Lower lobe of right lung (tissue), 2 donors: ENCODE data around the gene CCHCR1. TPM values are rescaled to one million over a fixed set of nuclear protein-coding genes. Genes with fewer than 3 reads are reported as not detected.
A peak's percentile ranks its signal among the peaks of the same experiment; 100 is the strongest.
"Not testable (repeated sequence)": the region's sequence is repeated elsewhere in the genome, so short reads cannot be mapped to it uniquely, and the experiment has no call there.

Experiments
- ATAC-seq, 2 donors: fragments of 200-7000 bp; cut with Tn5 transposase; one replicate each; pipeline ENCODE4 v1.9.1; 2020 to 2022; ENCODE audit warnings: mild to moderate bottlenecking in 2 of 2, moderate library complexity in 2 of 2
- DNase-seq: peaks from one replicate; pipeline ENCODE4 v3.0.0-alpha.2; 2020
- H3K27ac ChIP-seq: fragments of 200-600 bp; one replicate; pipeline ENCODE4 v1.8.0; 2022
- H3K27me3 ChIP-seq: fragments of 200-600 bp; one replicate; pipeline ENCODE4 v1.8.0; 2022; ENCODE audit warnings: low read depth
- H3K36me3 ChIP-seq: fragments of 200-600 bp; one replicate; pipeline ENCODE4 v1.8.0; 2022; ENCODE audit warnings: mild to moderate bottlenecking
- H3K4me1 ChIP-seq: fragments of 200-600 bp; one replicate; pipeline ENCODE4 v1.8.0; 2022
- H3K4me3 ChIP-seq: fragments of 200-600 bp; one replicate; pipeline ENCODE4 v1.8.0; 2022; ENCODE audit warnings: mild to moderate bottlenecking
- H3K9me3 ChIP-seq: fragments of 200-600 bp; one replicate; pipeline ENCODE4 v1.8.0; 2022
- intact Hi-C: fragments of 100-400 bp; cut with DNase I; formaldehyde crosslinking; loops from one replicate; pipeline ENCODE4 v1.11.0; 2022
- total RNA-seq: library from RNA; stranded (reverse); fragmentation: NEBNext Ultra II Directional; extraction: Animal tissue kit (Norgen Biotek cat#: 25700); gene quantifications from one replicate; pipeline ENCODE4 v1.2.1, GENCODE V29; 2021
- TF ChIP-seq, protein P1 (sequence below): fragments of 200-600 bp; IDR thresholded peaks from one replicate; pipeline ENCODE4 v1.8.0; 2022; ENCODE audit warnings: antibody characterized with exemption, mild to moderate bottlenecking
- donor health status: DM: no; HTN: yes; CAD: no; lungs with severe emphysema.

CCHCR1 gene
- total RNA-seq, 1 donor from 2014 or later, result 16.5 TPM

DNA sequence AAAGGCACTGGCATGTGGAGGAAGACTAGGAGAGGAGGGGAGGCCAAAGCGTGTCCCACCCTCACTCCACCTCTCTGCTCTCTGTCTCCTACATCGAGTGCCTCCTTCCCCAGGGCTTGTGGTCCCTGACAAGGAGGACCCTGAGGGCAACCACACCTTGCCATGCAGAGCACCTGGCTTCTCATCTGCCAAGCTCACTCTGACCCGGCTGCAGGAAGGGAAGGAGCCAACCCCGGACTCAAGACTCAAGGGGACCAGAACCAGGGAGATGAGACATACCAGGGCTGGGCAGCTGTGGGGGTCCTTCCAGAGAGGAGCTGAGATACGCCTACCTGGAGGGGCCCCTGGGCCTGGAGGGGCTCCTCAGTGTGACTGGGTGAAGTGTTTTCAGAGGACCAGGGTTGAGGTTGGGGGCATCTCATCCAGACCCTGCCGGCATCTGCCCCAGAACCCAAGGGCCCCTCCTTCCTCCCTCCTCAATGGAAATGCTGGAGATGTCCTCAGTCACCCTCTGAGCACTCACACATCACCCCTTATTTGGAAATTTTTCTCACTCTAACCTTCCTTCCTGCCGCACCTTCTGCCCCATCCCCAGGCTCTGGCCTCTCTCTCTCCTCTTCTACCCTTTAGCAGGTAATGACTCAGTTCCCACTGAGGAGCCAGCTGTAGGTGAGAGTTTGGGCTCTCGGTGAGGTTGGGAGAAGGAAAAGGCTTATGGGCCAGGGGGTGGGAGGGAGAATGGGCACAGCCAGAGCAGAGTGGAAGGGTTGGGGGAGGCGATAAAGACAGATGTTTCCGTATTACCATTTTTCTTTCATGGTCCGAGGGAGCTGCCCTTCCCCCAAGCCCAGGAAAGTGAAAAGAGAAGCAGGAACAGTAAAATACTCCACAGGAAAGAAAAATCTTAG is 44.9 kb upstream of the CCHCR1 start:
- H3K4me3 ChIP-seq, result no peak overlapping the region
- no peaks in the 10 kb centered on the region for H3K9me3 ChIP-seq
- H3K27ac ChIP-seq, result peak overlapping the region; percentile 89
- DNase-seq, result no peak
- TF ChIP-seq, protein P1, sequence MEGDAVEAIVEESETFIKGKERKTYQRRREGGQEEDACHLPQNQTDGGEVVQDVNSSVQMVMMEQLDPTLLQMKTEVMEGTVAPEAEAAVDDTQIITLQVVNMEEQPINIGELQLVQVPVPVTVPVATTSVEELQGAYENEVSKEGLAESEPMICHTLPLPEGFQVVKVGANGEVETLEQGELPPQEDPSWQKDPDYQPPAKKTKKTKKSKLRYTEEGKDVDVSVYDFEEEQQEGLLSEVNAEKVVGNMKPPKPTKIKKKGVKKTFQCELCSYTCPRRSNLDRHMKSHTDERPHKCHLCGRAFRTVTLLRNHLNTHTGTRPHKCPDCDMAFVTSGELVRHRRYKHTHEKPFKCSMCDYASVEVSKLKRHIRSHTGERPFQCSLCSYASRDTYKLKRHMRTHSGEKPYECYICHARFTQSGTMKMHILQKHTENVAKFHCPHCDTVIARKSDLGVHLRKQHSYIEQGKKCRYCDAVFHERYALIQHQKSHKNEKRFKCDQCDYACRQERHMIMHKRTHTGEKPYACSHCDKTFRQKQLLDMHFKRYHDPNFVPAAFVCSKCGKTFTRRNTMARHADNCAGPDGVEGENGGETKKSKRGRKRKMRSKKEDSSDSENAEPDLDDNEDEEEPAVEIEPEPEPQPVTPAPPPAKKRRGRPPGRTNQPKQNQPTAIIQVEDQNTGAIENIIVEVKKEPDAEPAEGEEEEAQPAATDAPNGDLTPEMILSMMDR, result no peak
- H3K27me3 ChIP-seq, result no peaks in the 10 kb centered on the region
- H3K4me1 ChIP-seq, result peaks cover 43% of the 10 kb centered on the region
- H3K36me3 ChIP-seq, result no peaks in the 10 kb centered on the region
- intact Hi-C loops, result no loop called here
- no peak for ATAC-seq

DNA sequence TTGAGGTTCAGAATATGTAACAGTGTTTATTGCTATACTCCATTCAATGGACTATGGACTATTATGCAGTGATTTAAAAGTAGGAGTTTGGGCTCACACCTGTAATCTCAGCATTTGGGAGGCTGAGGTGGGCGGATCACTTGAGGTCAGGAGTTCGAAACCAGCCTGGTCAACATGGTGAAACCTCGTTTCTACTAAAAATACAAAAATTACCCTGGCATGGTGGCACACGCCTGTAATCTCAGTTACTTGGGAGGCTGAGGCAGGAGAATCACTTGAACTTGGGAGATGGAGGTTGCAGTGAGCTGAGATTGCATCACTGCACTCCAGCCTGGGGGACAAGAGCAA is 41.5 kb upstream of the CCHCR1 start:
- H3K27me3 ChIP-seq, H3K27ac ChIP-seq, H3K9me3 ChIP-seq, H3K36me3 ChIP-seq, DNase-seq, ATAC-seq: not testable (repeated sequence)
- intact Hi-C loops, result loop anchor here (10.0 kb wide), 1 partner anchor 166 kb away; no protein-coding TSS in a partner anchor
- peaks cover 46% of the 10 kb centered on the region for H3K4me1 ChIP-seq
- peak overlapping the region; percentile 72 for H3K4me3 ChIP-seq

DNA sequence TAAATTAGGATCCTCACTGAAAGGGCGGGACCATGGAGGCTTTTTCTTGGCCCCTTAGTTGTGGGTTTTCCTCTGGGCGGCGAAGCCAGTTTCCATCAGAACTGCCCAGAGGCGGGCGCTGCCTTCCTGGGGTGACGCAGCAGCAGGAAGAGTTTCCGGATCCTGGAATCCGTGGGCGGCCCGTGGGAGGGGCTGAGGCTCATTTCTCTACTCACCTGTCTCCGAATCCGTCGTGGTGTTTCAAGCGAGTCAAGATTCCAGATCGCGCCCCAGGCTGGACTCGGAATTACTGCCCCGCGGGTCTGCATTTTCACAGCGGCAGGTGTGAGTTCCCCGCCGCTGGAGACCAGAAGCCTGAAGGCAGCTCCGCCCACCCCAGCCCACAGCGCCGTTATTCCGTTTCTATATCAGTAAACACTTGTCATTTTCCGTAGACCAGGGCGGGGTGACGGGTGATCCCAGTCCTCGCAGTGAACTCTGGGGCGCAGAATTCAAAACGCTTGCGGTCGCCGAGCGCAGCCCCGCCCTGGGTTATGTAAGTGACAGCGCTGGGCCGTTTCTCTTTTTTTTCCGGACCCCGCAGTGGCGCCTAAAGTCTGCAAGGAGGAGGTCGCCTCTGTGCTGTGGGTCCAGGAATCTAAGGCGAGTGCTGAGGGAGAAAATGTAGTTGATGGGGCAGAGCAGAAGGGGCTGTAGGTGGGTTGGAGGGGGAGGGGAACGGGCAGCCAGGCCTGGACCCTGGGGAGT is 40.1 kb upstream of the CCHCR1 start:
- H3K4me1 ChIP-seq, result peaks cover 39% of the 10 kb centered on the region
- peak overlapping the region; percentile 72 for H3K4me3 ChIP-seq
- H3K9me3 ChIP-seq, result no peaks in the 10 kb centered on the region
- H3K27ac ChIP-seq, result peak overlapping the region; percentile 99
- peak; percentile 93 to 94 for ATAC-seq
- H3K27me3 ChIP-seq, result no peaks in the 10 kb centered on the region
- TF ChIP-seq, protein P1, result no peak
- DNase-seq, result peak; percentile 97
- intact Hi-C loops, result loop anchor here (10.0 kb wide), 1 partner anchor 167 kb away; no protein-coding TSS in a partner anchor
- no peaks in the 10 kb centered on the region for H3K36me3 ChIP-seq

DNA sequence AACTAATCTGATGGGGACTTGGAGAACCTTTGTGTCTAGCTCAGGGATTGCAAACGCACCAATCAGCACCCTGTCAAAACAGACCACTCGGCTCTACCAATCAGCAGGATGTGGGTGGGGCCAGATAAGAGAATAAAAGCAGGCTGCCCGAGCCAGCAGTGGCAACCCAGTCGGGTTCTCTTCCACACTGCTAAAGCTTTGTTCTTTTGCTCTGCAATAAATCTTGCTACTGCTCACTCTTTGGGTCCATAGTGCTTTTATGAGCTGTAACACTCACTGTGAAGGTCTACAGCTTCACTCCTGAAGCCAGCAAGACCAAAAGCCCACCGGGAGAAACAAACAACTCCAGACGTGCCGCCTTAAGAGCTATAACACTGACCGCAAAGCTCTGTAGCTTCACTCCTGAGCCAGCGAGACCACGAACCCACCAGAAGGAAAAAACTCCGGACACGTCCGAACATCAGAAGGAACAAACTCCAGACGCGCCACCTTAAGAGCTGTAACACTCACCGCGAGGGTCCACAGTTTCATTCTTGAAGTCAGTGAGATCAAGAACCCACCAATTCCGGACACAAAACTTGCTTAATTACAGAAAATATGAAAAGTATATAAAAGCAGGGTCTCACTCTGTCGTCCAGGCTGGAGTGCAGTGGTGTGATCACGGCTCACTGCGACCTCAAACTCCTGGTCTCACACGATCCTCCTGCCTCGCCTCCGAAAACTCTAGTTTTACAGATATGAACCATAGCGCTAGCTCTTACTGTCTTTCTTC is 38.8 kb upstream of the CCHCR1 start:
- not testable (repeated sequence) for ATAC-seq, H3K27me3 ChIP-seq, DNase-seq, H3K9me3 ChIP-seq, H3K36me3 ChIP-seq
- Histone ChIP-seq H3K4me1 (peaks cover 31% of the 10 kb centered on the region), H3K4me3 (peak overlapping the region; percentile 72), H3K27ac (peak overlapping the region; percentile 99)
- intact Hi-C loops, result loop anchor here (10.0 kb wide), 1 partner anchor 168 kb away; no protein-coding TSS in a partner anchor

DNA sequence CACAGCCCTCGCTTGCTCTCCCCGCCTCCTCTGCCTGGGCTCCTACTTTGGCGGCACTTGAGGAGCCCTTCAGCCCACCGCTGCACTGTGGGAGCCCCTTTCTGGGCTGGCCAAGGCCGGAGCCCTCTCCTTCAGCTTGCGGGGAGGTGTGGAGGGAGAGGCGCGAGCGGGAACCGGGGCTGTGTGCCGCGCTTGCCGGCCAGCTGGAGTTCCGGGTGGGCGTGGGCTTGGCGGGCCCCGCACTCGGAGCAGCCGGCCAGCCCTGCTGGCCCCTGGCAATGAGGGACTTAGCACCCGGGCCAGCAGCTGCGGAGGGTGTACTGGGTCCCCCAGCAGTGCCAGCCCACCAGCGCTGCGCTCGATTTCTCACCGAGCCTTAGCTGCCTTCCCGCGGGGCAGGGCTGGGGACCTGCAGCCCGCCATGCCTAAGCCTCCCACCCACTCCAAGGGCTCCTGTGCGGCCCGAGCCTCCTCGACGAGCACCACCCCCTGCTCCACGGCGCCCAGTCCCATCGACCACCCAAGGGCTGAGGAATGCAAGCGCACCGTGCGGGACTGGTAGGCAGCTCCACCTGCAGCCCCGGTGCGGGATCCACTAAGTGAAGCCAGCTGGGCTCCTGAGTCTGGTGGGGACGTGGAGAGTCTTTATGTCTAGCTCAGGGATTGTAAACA is 37.8 kb upstream of the CCHCR1 start:
- not testable (repeated sequence) for H3K9me3 ChIP-seq, ATAC-seq, H3K27me3 ChIP-seq, DNase-seq, H3K36me3 ChIP-seq, H3K4me3 ChIP-seq
- intact Hi-C loops, result loop anchor here (10.0 kb wide), 1 partner anchor 169 kb away; no protein-coding TSS in a partner anchor
- peak overlapping the region; percentile 41 for H3K27ac ChIP-seq
- H3K4me1 ChIP-seq, result peaks cover 31% of the 10 kb centered on the region

DNA sequence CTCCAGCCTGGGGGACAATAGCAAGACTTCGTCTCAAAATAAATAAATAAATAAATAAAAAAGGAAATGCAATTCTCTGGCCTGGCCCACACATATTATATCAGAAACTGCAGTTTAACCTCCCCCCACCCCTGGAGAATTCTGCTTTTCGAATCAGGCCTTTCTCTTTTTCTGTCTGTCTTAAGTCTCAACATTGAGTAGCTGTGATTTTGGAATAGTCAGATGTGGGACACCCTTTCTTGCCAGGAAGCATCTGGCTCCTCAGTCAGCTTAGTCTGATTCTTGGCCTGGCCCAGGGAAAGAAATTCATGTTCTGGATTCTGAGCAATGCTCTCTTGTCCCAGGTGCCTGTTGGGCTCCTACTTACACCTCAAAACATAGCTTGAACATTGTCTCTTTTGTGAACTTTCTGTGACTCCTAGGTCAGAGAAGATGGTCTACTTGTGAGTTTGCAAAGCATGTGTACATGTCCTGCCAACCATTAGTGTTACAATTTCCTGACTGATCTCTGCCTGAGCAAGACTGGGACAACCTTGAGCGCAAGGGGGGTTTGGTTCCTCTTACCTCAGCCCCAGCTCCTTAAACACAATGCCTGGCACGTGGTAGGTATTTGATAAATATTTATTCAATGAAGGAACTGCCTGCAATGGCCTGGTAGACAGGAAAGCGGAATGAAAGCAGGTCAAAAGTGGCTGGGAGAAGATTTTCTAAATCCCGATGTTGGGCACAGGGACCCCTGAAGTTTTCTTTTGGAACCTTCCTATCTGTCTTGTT is 36.6 kb upstream of the CCHCR1 start:
- intact Hi-C loops, result loop anchor here (5.0 to 10.0 kb wide), 2 partner anchors 57 to 171 kb away; partner anchors contain the start of gene PSORS1C2

More for the DNA sequence above, 36.6 kb upstream of the CCHCR1 start:
- H3K4me3 ChIP-seq, result no peak overlapping the region
- ATAC-seq (no peak), DNase-seq (no peak)
- peak overlapping the region; percentile 41 for H3K27ac ChIP-seq
- H3K36me3 ChIP-seq, result no peaks in the 10 kb centered on the region
- no peaks in the 10 kb centered on the region for H3K27me3 ChIP-seq
- H3K9me3 ChIP-seq, result no peaks in the 10 kb centered on the region
- H3K4me1 ChIP-seq, result peaks cover 21% of the 10 kb centered on the region
- TF ChIP-seq, protein P1, result no peak
